ENCODE data around the gene FGF11. TPM values are rescaled to one million over a fixed set of nuclear protein-coding genes. Genes with fewer than 3 reads are reported as not detected.

The FGF11 gene
- total RNA-seq (2022; extraction: Qiagen RNA extraction), result 0.82 to 1.3 TPM (median 0.82 TPM) in 5 replicates

GRCh38 chr17:7439462-7440112, at the start of gene FGF11:
Gene FGF11, plus strand, starts transcription at chr17:7439512. Its CDS starts 109 bp downstream, at chr17:7439621.

GRCh38 chr17:7394452-7395191, 44.7 kb upstream of the FGF11 start, which contains the start of gene PLSCR3:
Gene PLSCR3, minus strand, starts transcription at chr17:7394525. Its CDS starts 415 bp downstream, at chr17:7394110.

GRCh38 chr17:7403977-7404736, 35.2 kb upstream of the FGF11 start, which contains the start of gene TMEM256:
Gene TMEM256, minus strand, starts transcription at chr17:7404097. Its CDS starts 13 bp downstream, at chr17:7404084.

GRCh38 chr17:7407485-7408251, 31.6 kb upstream of the FGF11 start, which contains the start of gene NLGN2:
Gene NLGN2, plus strand, starts transcription at chr17:7407845. Its CDS starts 411 bp downstream, at chr17:7408256.

GRCh38 chr17:7419819-7420610, 19.3 kb upstream of the FGF11 start, which contains the start of gene SPEM1:
Gene SPEM1, plus strand, starts transcription at chr17:7420324. Its CDS starts 61 bp downstream, at chr17:7420385.

GRCh38 chr17:7425316-7425715, 14.0 kb upstream of the FGF11 start, which contains the start of gene SPEM2:
Gene SPEM2, plus strand, starts transcription at chr17:7425616. Its CDS starts 73 bp downstream, at chr17:7425689.

GRCh38 chr17:7428557-7428956, 10.8 kb upstream of the FGF11 start, which contains the start of gene SPEM3:
Gene SPEM3, plus strand, starts transcription at chr17:7428857. Its CDS starts 46 bp downstream, at chr17:7428903.

GRCh38 chr17:7444682-7445618, 5.6 kb downstream of the FGF11 start, which contains the start of gene CHRNB1:
Gene CHRNB1, plus strand, starts transcription at chr17:7445061. Its CDS starts 67 bp downstream, at chr17:7445128.

GRCh38 chr17:7479213-7480088, 40.1 kb downstream of the FGF11 start, which contains the start of gene ZBTB4:
Gene ZBTB4, minus strand, starts transcription at chr17:7479631. Its CDS starts 12,830 bp downstream, at chr17:7466801.

GRCh38 chr17:7481275-7481674, 42.0 kb downstream of the FGF11 start, which contains the start of gene SLC35G6:
Gene SLC35G6, plus strand, starts transcription at chr17:7481446. Its CDS starts 71 bp downstream, at chr17:7481517.

GRCh38 chr17:7484067-7484918, 45.0 kb downstream of the FGF11 start, which contains the start of gene POLR2A:
Gene POLR2A, plus strand, starts transcription at chr17:7484366.

Other genes with a start within 250 kb of the FGF11 start
- 6.2 to 7.8 TPM (median 6.7 TPM) in 5 replicates for gene DLG4, start 219.7 kb upstream of the FGF11 start, total RNA-seq (2022; extraction: Qiagen RNA extraction)
- 329 to 477 TPM (median 426 TPM) in 5 replicates for gene ACADVL, start 219.6 kb upstream of the FGF11 start, total RNA-seq (2022; extraction: Qiagen RNA extraction)
- 30.2 to 44.4 TPM (median 41.9 TPM) in 5 replicates for gene DVL2, start 205.0 kb upstream of the FGF11 start, total RNA-seq (2022; extraction: Qiagen RNA extraction)
- gene PHF23, start 200.1 kb upstream of the FGF11 start, total RNA-seq (2022; extraction: Qiagen RNA extraction), result 86.3 to 101 TPM (median 94.7 TPM) in 5 replicates
- 638 to 781 TPM (median 668 TPM) in 5 replicates for gene GABARAP, start 197.1 kb upstream of the FGF11 start, total RNA-seq (2022; extraction: Qiagen RNA extraction)
- gene CTDNEP1, start 187.8 kb upstream of the FGF11 start, total RNA-seq (2022; extraction: Qiagen RNA extraction), result 213 to 239 TPM (median 227 TPM) in 5 replicates
- gene ELP5, start 187.3 kb upstream of the FGF11 start, total RNA-seq (2022; extraction: Qiagen RNA extraction), result 128 to 149 TPM (median 131 TPM) in 5 replicates
- gene CLDN7, start 177.0 kb upstream of the FGF11 start, total RNA-seq (2022; extraction: Qiagen RNA extraction), result 1.5 to 3.0 TPM (median 2.0 TPM) in 5 replicates
- gene SLC2A4, start 157.8 kb upstream of the FGF11 start, total RNA-seq (2022; extraction: Qiagen RNA extraction), result 0.28 to 0.57 TPM (median 0.35 TPM) in 5 replicates
- gene YBX2, start 144.9 kb upstream of the FGF11 start, total RNA-seq (2022; extraction: Qiagen RNA extraction), result 0.35 to 0.65 TPM (median 0.56 TPM) in 5 replicates
- gene EIF5A, start 131.9 kb upstream of the FGF11 start, total RNA-seq (2022; extraction: Qiagen RNA extraction), result 1,593 to 1,803 TPM (median 1,704 TPM) in 5 replicates
- 92.1 to 108 TPM (median 95.9 TPM) in 5 replicates for gene GPS2, start 124.2 kb upstream of the FGF11 start, total RNA-seq (2022; extraction: Qiagen RNA extraction)
- gene NEURL4, start 110.2 kb upstream of the FGF11 start, total RNA-seq (2022; extraction: Qiagen RNA extraction), result 22.4 to 41.3 TPM (median 31.1 TPM) in 5 replicates
- 2.7 to 6.9 TPM (median 5.1 TPM) in 5 replicates for gene ACAP1, start 103.0 kb upstream of the FGF11 start, total RNA-seq (2022; extraction: Qiagen RNA extraction)
- 11.0 to 13.1 TPM (median 11.3 TPM) in 5 replicates for gene KCTD11, start 87.3 kb upstream of the FGF11 start, total RNA-seq (2022; extraction: Qiagen RNA extraction)
- gene TMEM95, start 84.4 kb upstream of the FGF11 start, total RNA-seq (2022; extraction: Qiagen RNA extraction), result not detected in 5 replicates
- gene TNK1, start 58.4 kb upstream of the FGF11 start, total RNA-seq (2022; extraction: Qiagen RNA extraction), result 1.2 to 1.8 TPM (median 1.4 TPM) in 5 replicates
- gene PLSCR3, start 45.0 kb upstream of the FGF11 start, total RNA-seq (2022; extraction: Qiagen RNA extraction), result 37.1 to 48.8 TPM (median 43.3 TPM) in 5 replicates
- gene TMEM256, start 35.4 kb upstream of the FGF11 start, total RNA-seq (2022; extraction: Qiagen RNA extraction), result 203 to 237 TPM (median 220 TPM) in 5 replicates
- 12.6 to 19.8 TPM (median 16.8 TPM) in 5 replicates for gene NLGN2, start 31.7 kb upstream of the FGF11 start, total RNA-seq (2022; extraction: Qiagen RNA extraction)
- not detected in 5 replicates for gene SPEM1, start 19.2 kb upstream of the FGF11 start, total RNA-seq (2022; extraction: Qiagen RNA extraction)
- gene SPEM2, start 13.9 kb upstream of the FGF11 start, total RNA-seq (2022; extraction: Qiagen RNA extraction), result not detected in 5 replicates
- gene SPEM3, start 10.7 kb upstream of the FGF11 start, total RNA-seq (2022; extraction: Qiagen RNA extraction), result not detected in 5 replicates
- gene TMEM102, start 4.1 kb upstream of the FGF11 start, total RNA-seq (2022; extraction: Qiagen RNA extraction), result 9.8 to 13.6 TPM (median 12.4 TPM) in 5 replicates
- 8.2 to 10.6 TPM (median 8.6 TPM) in 5 replicates for gene CHRNB1, start 5.5 kb downstream of the FGF11 start, total RNA-seq (2022; extraction: Qiagen RNA extraction)
- 20.5 to 25.6 TPM (median 24.4 TPM) in 5 replicates for gene ZBTB4, start 40.1 kb downstream of the FGF11 start, total RNA-seq (2022; extraction: Qiagen RNA extraction)
- 0.07 TPM in 1 of 5 replicates, not detected in the others for gene SLC35G6, start 41.9 kb downstream of the FGF11 start, total RNA-seq (2022; extraction: Qiagen RNA extraction)
- 56.9 to 82.2 TPM (median 79.5 TPM) in 5 replicates for gene POLR2A, start 44.9 kb downstream of the FGF11 start, total RNA-seq (2022; extraction: Qiagen RNA extraction)
- 10.0 to 13.5 TPM (median 10.9 TPM) in 5 replicates for gene TNFSF12, start 109.5 kb downstream of the FGF11 start, total RNA-seq (2022; extraction: Qiagen RNA extraction)
- gene TNFSF13, start 119.2 kb downstream of the FGF11 start, total RNA-seq (2022; extraction: Qiagen RNA extraction), result 0.70 to 1.2 TPM (median 1.0 TPM) in 5 replicates
- 92.9 to 104 TPM (median 96.8 TPM) in 5 replicates for gene SENP3, start 122.4 kb downstream of the FGF11 start, total RNA-seq (2022; extraction: Qiagen RNA extraction)
- 26.4 to 36.3 TPM (median 34.8 TPM) in 5 replicates for gene CD68, start 140.1 kb downstream of the FGF11 start, total RNA-seq (2022; extraction: Qiagen RNA extraction)
- 114 to 148 TPM (median 118 TPM) in 5 replicates for gene MPDU1, start 144.3 kb downstream of the FGF11 start, total RNA-seq (2022; extraction: Qiagen RNA extraction)
- 0.16 to 0.52 TPM (median 0.34 TPM) in 5 replicates for gene SOX15, start 150.6 kb downstream of the FGF11 start, total RNA-seq (2022; extraction: Qiagen RNA extraction)
- gene FXR2, start 175.4 kb downstream of the FGF11 start, total RNA-seq (2022; extraction: Qiagen RNA extraction), result 51.9 to 59.1 TPM (median 57.7 TPM) in 5 replicates
- 64.6 to 86.2 TPM (median 81.5 TPM) in 5 replicates for gene SAT2, start 188.3 kb downstream of the FGF11 start, total RNA-seq (2022; extraction: Qiagen RNA extraction)
- gene SHBG, start 190.6 kb downstream of the FGF11 start, total RNA-seq (2022; extraction: Qiagen RNA extraction), result 0.31 to 0.69 TPM (median 0.67 TPM) in 5 replicates
- 0.08 to 0.45 TPM (median 0.10 TPM) in 5 replicates for gene ATP1B2, start 211.4 kb downstream of the FGF11 start, total RNA-seq (2022; extraction: Qiagen RNA extraction)
- gene TP53, start 248.0 kb downstream of the FGF11 start, total RNA-seq (2022; extraction: Qiagen RNA extraction), result 41.5 to 46.5 TPM (median 42.4 TPM) in 5 replicates
- gene WRAP53, start 249.0 kb downstream of the FGF11 start, total RNA-seq (2022; extraction: Qiagen RNA extraction), result 32.1 to 42.0 TPM (median 40.9 TPM) in 5 replicates

Data from A549 treated with Mapracorat at 1 μM for 4 hours (cell line).